Measurements from ENCODE around the gene GRB7. TPM values are rescaled to one million over a fixed set of nuclear protein-coding genes. Genes with fewer than 3 reads are reported as not detected.
"Not testable (repeated sequence)": the region's sequence is repeated elsewhere in the genome, so short reads cannot be mapped to it uniquely, and the experiment has no call there.

Gene GRB7
- total RNA-seq, result 0.28 and 0.34 TPM in 2 replicates

GRCh38 chr17:39737760-39738567, at the start of gene GRB7:
GRB7 (plus strand) TSS chr17:39737938; CDS start chr17:39742302, 4,364 bp downstream.
- no peak for DNase-seq

GRCh38 chr17:39688475-39688835, 49.3 kb upstream of the GRB7 start:
- DNase-seq, result no peak

- no peak for DNase-seq
Observed at GRCh38 chr17:39688945-39689344, 48.8 kb upstream of the GRB7 start.

GRCh38 chr17:39694593-39694992, 43.1 kb upstream of the GRB7 start:
- DNase-seq, result no peak

GRCh38 chr17:39695089-39695474, 42.7 kb upstream of the GRB7 start:
- no peak for DNase-seq

- no peak for DNase-seq
Observed at GRCh38 chr17:39696731-39697130, 41.0 kb upstream of the GRB7 start.

- DNase-seq, result no peak
Observed at GRCh38 chr17:39697961-39698360, 39.8 kb upstream of the GRB7 start.

GRCh38 chr17:39699157-39699817, 38.5 kb upstream of the GRB7 start:
- not testable (repeated sequence) for DNase-seq

GRCh38 chr17:39699818-39700147, 38.0 kb upstream of the GRB7 start, which contains the start of gene ERBB2:
ERBB2 (plus strand) TSS chr17:39700064; CDS start chr17:39700239, 175 bp downstream.
- peak; percentile 12 for DNase-seq

GRCh38 chr17:39700148-39700987, 37.4 kb upstream of the GRB7 start:
- DNase-seq, result no peak

- no peak for DNase-seq
Observed at GRCh38 chr17:39701012-39701783, 36.5 kb upstream of the GRB7 start.

- DNase-seq, result no peak
Observed at GRCh38 chr17:39701784-39702422, 35.8 kb upstream of the GRB7 start.

GRCh38 chr17:39702901-39703893, 34.5 kb upstream of the GRB7 start:
- DNase-seq, result no peak

- no peak for DNase-seq
Observed at GRCh38 chr17:39703913-39704312, 33.8 kb upstream of the GRB7 start.

GRCh38 chr17:39704821-39705551, 32.8 kb upstream of the GRB7 start:
- no peak for DNase-seq

GRCh38 chr17:39705786-39706348, 31.9 kb upstream of the GRB7 start:
- no peak for DNase-seq

GRCh38 chr17:39706383-39706782, 31.4 kb upstream of the GRB7 start:
- DNase-seq, result no peak

- no peak for DNase-seq
Observed at GRCh38 chr17:39706921-39707337, 30.8 kb upstream of the GRB7 start.

GRCh38 chr17:39709319-39709997, 28.3 kb upstream of the GRB7 start:
- no peak for DNase-seq
